Activated CD4-positive, alpha-beta T cell treated with anti-CD3 and anti-CD28 coated beads for 24 hours (primary cell): ENCODE data around the gene PKP3.
A peak's percentile ranks its signal among the peaks of the same experiment; 100 is the strongest.

Experiments used
- DNase-seq, 2 donors: peaks; one replicate each; pipeline ENCODE4 v3.0.0-alpha.2; 2020; ENCODE audit warnings: low read depth in 2 of 2

PKP3 gene

GRCh38 chr11:444396-445144 lies 50.6 kb downstream of the PKP3 start:
- no peak for DNase-seq

GRCh38 chr11:445765-446588 lies 52.0 kb downstream of the PKP3 start:
- no peak for DNase-seq

GRCh38 chr11:446891-447290 lies 52.9 kb downstream of the PKP3 start:
- no peak for DNase-seq

GRCh38 chr11:447923-448731 lies 54.1 kb downstream of the PKP3 start:
- peak; percentile 98 to 99 for DNase-seq

GRCh38 chr11:449889-450808 lies 56.1 kb downstream of the PKP3 start, which contains the start of gene PTDSS2:
Gene PTDSS2 (plus strand): TSS chr11:450279. CDS start chr11:450456, 177 bp downstream.
- DNase-seq: peak; percentile 87 to 93

- peak; percentile 49 to 54 for DNase-seq
Measured at GRCh38 chr11:450809-451451, 56.9 kb downstream of the PKP3 start.

- no peak for DNase-seq
Measured at GRCh38 chr11:451738-452137, 57.7 kb downstream of the PKP3 start.

GRCh38 chr11:452203-452744 lies 58.3 kb downstream of the PKP3 start:
- no peak for DNase-seq

GRCh38 chr11:452916-453527 lies 59.0 kb downstream of the PKP3 start:
- no peak for DNase-seq

GRCh38 chr11:453564-453963 lies 59.6 kb downstream of the PKP3 start:
- DNase-seq: no peak

- DNase-seq: no peak
Measured at GRCh38 chr11:454043-454442, 60.0 kb downstream of the PKP3 start.
